ENCODE measurements around the gene IQCH. TPM values are rescaled to one million over a fixed set of nuclear protein-coding genes. Genes with fewer than 3 reads are reported as not detected.

The IQCH gene
- total RNA-seq, 2 donors from 2014 or later: 0.93 to 2.2 TPM

DNA sequence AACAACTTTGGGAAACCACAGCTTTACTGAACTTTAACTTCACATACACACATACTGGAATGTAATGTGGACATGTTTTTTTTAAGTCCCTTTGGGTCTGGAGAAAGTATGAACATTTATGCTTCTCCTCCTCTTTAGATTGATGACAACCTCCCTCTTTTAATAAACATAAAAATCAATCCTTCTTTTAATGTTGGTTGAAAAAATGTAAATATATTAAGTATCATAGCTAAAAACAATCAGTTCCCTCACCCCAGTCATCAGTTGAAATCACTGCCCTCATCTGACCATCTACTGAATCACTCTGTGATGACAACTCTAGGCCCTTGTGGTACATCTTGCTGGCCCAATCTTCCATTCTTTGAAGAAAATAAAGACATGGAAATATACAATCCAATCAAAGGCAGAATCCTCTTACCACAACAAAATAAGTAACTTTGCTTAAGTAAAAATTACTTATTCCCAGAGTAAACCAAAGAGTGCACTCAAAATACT is 6.5 kb upstream of the IQCH start:
- H3K4me3 ChIP-seq: no peak overlapping the region
- H3K9ac ChIP-seq (ENCODE audit: low read depth in 2 of 2, low read length in 2 of 2): no peak overlapping the region
- no peaks in the 10 kb centered on the region for H3K36me3 ChIP-seq
- no peak for DNase-seq
- intact Hi-C loops (cut with DNase I): no loop called here
- TF ChIP-seq, protein P1, sequence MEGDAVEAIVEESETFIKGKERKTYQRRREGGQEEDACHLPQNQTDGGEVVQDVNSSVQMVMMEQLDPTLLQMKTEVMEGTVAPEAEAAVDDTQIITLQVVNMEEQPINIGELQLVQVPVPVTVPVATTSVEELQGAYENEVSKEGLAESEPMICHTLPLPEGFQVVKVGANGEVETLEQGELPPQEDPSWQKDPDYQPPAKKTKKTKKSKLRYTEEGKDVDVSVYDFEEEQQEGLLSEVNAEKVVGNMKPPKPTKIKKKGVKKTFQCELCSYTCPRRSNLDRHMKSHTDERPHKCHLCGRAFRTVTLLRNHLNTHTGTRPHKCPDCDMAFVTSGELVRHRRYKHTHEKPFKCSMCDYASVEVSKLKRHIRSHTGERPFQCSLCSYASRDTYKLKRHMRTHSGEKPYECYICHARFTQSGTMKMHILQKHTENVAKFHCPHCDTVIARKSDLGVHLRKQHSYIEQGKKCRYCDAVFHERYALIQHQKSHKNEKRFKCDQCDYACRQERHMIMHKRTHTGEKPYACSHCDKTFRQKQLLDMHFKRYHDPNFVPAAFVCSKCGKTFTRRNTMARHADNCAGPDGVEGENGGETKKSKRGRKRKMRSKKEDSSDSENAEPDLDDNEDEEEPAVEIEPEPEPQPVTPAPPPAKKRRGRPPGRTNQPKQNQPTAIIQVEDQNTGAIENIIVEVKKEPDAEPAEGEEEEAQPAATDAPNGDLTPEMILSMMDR (IDR thresholded peaks at IDR 0.05): no peak
- no peaks in the 10 kb centered on the region for H3K27me3 ChIP-seq
- H3K9me3 ChIP-seq: no peaks in the 10 kb centered on the region
- no peak overlapping the region for H3K27ac ChIP-seq
- H3K4me1 ChIP-seq: peaks cover 5% of the 10 kb centered on the region

DNA sequence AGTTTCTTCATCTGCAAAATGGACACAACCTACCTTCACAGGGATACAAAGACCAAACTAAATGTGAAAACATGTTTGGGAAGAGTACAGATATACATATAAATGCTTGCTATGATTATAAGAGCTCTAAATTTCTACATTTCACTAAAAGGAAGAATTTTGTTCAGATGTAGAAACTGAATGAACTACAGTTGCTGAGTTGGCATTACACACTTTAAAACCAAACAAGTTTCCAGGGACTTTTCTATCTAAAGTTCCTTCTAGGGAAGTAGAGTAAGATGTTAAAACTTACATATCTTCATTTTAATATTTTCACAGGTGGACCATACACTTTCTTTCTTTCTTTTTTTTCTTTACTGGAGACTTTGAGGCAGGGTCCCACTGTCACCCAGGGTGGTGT is 4.8 kb upstream of the IQCH start:
- H3K36me3 ChIP-seq: no peaks in the 10 kb centered on the region
- no peak overlapping the region for H3K27ac ChIP-seq
- H3K4me1 ChIP-seq: peaks cover 5% of the 10 kb centered on the region
- TF ChIP-seq, protein P1 (IDR thresholded peaks at IDR 0.05): no peak
- H3K9ac ChIP-seq (ENCODE audit: low read depth in 2 of 2, low read length in 2 of 2): no peak overlapping the region
- intact Hi-C loops (cut with DNase I): no loop called here
- H3K27me3 ChIP-seq: no peaks in the 10 kb centered on the region
- no peak for DNase-seq
- no peak overlapping the region for H3K4me3 ChIP-seq
- H3K9me3 ChIP-seq: no peaks in the 10 kb centered on the region

DNA sequence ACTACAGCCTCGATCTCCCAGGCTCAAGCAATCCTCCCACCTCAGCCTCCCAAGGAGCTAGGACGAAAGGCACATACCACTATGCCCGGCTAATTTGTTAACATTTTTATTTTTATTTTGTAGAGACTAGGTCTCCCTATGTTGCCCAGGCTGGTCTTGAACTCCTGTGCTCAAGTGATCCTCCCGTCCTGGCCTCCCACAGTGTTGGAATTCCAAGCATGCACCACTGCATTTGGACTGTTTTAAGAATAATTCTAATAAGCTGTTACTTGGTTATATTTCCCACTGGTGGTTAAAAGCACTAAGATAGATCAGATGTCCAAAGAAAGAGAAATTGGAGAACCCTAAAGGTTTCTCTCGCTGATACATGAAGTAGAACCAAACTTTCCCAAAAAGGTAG is 3.3 kb upstream of the IQCH start:
- intact Hi-C loops (cut with DNase I): no loop called here
- Histone ChIP-seq H3K4me3 (no peak overlapping the region), H3K9me3 (no peaks in the 10 kb centered on the region), H3K9ac (ENCODE audit: low read depth in 2 of 2, low read length in 2 of 2) (no peak overlapping the region), H3K4me1 (peaks cover 5% of the 10 kb centered on the region), H3K27ac (no peak overlapping the region), H3K36me3 (no peaks in the 10 kb centered on the region), H3K27me3 (no peaks in the 10 kb centered on the region)
- TF ChIP-seq, protein P1 (IDR thresholded peaks at IDR 0.05): no peak
- DNase-seq: no peak

DNA sequence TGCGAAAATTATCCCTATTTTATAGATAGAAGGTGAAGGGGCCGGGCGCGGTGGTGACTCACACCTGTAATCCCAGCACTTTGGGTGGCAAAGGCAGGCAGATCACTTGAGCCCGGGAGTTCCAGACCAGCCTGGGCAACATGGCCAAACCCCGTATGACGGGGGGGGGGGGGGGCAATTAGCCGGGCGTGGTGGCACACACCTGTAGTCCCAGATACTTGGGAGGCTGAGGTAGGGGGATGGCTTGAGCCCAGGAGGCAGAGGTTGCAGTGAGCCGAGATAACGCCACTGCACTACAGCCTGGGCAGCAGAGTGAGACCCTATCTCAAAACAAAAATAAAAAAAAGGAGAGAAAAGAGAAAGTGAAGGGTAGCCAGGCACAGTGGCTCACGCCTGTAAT is 1.5 kb upstream of the IQCH start:
- intact Hi-C loops (cut with DNase I): no loop called here
- Histone ChIP-seq H3K4me3 (peak overlapping the region; percentile 92), H3K4me1 (peaks cover 5% of the 10 kb centered on the region), H3K9ac (ENCODE audit: low read depth in 2 of 2, low read length in 2 of 2) (peak overlapping the region in 1 of 2 donors; percentile 96), H3K27me3 (no peaks in the 10 kb centered on the region), H3K27ac (peak overlapping the region; percentile 84), H3K36me3 (no peaks in the 10 kb centered on the region), H3K9me3 (no peaks in the 10 kb centered on the region)
- TF ChIP-seq, protein P1 (IDR thresholded peaks at IDR 0.05): no peak
- peak; percentile 28 for DNase-seq

DNA sequence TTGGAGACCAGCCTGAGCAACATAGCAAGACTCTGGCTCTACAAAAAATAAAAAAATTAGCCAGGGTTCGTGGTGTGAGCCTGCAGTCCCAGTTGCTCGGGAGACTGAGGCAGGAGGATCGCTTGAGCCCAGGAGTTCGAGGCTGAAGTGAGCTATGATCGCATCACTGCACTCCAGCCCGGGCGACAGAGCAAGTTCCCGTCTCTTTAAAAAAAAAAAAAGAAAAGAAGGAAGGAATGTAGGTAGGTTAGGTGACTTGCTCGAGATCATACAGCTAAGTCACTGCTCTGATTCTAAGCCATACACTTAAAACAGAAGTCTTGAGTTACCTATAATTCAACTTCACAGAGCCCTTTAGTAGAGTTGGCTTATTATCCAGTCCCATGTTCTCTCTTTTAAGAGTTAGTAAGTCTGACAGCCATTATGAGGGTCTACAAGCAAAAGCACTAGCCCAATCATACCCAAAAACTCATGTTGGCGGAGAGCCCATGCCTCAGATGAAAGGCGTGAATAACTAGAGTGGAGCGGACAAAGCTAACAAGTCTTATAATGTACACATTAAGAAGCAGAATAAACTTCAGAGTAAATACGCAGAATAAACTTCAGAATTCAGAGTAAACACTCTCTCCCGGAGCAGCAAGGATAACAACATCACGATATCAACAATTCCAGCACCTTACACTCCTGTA is 893 bp upstream of the IQCH start:
- DNase-seq: peak; percentile 37
- intact Hi-C loops (cut with DNase I): no loop called here
- Histone ChIP-seq H3K9me3 (no peaks in the 10 kb centered on the region), H3K4me1 (peaks cover 5% of the 10 kb centered on the region), H3K9ac (ENCODE audit: low read depth in 2 of 2, low read length in 2 of 2) (peak overlapping the region; percentile 83 to 96), H3K4me3 (peak overlapping the region; percentile 92), H3K36me3 (no peaks in the 10 kb centered on the region), H3K27me3 (no peaks in the 10 kb centered on the region), H3K27ac (peak overlapping the region; percentile 84)
- TF ChIP-seq, protein P1 (IDR thresholded peaks at IDR 0.05): no peak

Measured in colonic mucosa (tissue), 4 donors.